H1 (cell line): Measurements from ENCODE around the gene MXRA8. TPM values are rescaled to one million over a fixed set of nuclear protein-coding genes. Genes with fewer than 3 reads are reported as not detected.

Source experiments
- JUND ChIP-seq: IDR thresholded peaks from 2 replicates; pipeline ENCODE4 v1.6.1; 2011; ENCODE audit warnings: mild to moderate bottlenecking, improper control_type of control experiment, low read length
- PHF8 ChIP-seq: fragments of 200-600 bp; sonication (generic); conservative IDR thresholded peaks from 2 replicates; pipeline ENCODE4 v1.7.1; 2012; ENCODE audit warnings: low read depth, mild to moderate bottlenecking, inconsistent platforms, low read length, moderate library complexity
- POU5F1 ChIP-seq: IDR thresholded peaks from 2 replicates; pipeline ENCODE4 v1.6.1; 2011; ENCODE audit warnings: low read depth, mild to moderate bottlenecking, low read length, moderate library complexity
- RNF2 ChIP-seq: fragments of 200-900, 300-1000 bp; sonication (generic); IDR thresholded peaks from 2 replicates; pipeline ENCODE4 v1.7.1; 2016; ENCODE audit warnings: borderline replicate concordance, low read depth, mild to moderate bottlenecking, antibody characterized with exemption, low read length; ENCODE audit not compliant: poor library complexity, severe bottlenecking; ENCODE audit errors: missing control alignments
- TBP ChIP-seq: IDR thresholded peaks from 2 replicates; pipeline ENCODE4 v1.6.1; 2011; ENCODE audit warnings: low read depth, low read length, improper control_type of control experiment
- polyA plus RNA-seq, 7 experiments: library from polyadenylated mRNA; depleted of rRNA in 3 of 7; stranded (reverse) in 5 of 7; unstranded in 2 of 7; fragments of >200 nt in 5 of 7; fragments of 200-250 nt in 2 of 7; gene quantifications; 1 replicate in 5 of 7; 2 replicates in 1 of 7; 4 replicates in 1 of 7; pipeline versions ENCODE4 v1.2.1 to v1.2.3, GENCODE V29; 2011 to 2013; ENCODE audit warnings: missing spikeins in 2 of 7, mixed read lengths in 2 of 7
- total RNA-seq: library from RNA; stranded (reverse); fragmentation: NEBNext Ultra II Directional; extraction: Animal tissue kit (Norgen Biotek cat#: 25700); gene quantifications from 2 replicates; pipeline ENCODE4 v1.2.1, GENCODE V29; 2021
- TF ChIP-seq, protein P1 (sequence below), 3 experiments: IDR thresholded peaks; 1 replicate in 2 of 3; 2 replicates in 1 of 3; pipeline versions ENCODE4 v1.5.1 to v1.6.1; 2011; ENCODE audit warnings: low read length in 3 of 3, mild to moderate bottlenecking in 3 of 3, inconsistent platforms in 2 of 3, low read depth in 1 of 3, moderate library complexity in 1 of 3; ENCODE audit not compliant: insufficient read depth in 1 of 3; ENCODE audit errors: control extremely low read depth in 1 of 3
- TF ChIP-seq, protein P2 (sequence below): IDR thresholded peaks from 2 replicates; pipeline ENCODE4 v1.6.1; 2011; ENCODE audit warnings: low read depth, mild to moderate bottlenecking, low read length; ENCODE audit not compliant: insufficient read depth

MXRA8 gene
- total and polyA plus RNA-seq, 2 of the 8 experiments (the other 6 are each of a cell fraction or from before 2014, with no cell fraction given): 10.5 to 17.2 TPM

DNA sequence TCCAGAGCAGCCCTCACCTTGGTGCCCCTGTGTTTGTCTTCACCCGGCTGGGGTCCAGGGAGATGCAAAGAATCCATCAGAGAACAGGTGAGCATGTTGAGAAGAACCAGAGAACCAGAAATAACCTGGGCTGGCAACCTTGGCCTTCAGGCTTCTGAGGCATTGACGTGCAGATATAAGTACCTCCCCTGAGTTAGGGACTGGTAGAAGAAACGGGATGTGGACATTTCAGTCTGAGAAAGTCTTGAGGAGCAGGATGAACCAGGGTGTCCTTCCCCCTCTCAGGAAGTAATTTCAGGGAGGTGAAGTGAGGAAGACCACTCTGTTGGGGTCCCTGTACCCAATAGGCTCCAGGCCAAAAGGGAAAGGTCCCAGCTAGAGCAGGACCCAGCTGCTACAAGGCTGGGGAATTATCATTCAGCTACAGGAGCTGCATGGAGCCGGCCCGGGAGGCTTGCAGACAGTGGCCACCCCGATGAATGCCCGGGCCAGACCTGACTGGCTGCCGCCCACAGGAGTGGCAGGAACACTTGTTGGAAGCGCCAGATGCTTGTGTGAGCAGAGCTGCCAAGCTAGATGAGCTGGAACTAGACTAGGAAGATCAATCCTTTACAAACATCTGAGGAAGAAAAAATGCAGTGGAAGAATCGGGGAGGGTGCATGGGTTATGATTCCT is 18.3 kb upstream of the MXRA8 start (continued):
- TF ChIP-seq, protein P1, sequence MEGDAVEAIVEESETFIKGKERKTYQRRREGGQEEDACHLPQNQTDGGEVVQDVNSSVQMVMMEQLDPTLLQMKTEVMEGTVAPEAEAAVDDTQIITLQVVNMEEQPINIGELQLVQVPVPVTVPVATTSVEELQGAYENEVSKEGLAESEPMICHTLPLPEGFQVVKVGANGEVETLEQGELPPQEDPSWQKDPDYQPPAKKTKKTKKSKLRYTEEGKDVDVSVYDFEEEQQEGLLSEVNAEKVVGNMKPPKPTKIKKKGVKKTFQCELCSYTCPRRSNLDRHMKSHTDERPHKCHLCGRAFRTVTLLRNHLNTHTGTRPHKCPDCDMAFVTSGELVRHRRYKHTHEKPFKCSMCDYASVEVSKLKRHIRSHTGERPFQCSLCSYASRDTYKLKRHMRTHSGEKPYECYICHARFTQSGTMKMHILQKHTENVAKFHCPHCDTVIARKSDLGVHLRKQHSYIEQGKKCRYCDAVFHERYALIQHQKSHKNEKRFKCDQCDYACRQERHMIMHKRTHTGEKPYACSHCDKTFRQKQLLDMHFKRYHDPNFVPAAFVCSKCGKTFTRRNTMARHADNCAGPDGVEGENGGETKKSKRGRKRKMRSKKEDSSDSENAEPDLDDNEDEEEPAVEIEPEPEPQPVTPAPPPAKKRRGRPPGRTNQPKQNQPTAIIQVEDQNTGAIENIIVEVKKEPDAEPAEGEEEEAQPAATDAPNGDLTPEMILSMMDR (IDR thresholded peaks at IDR 0.05; ENCODE audit: control extremely low read depth in 1 of 3, insufficient read depth in 1 of 3, low read depth in 1 of 3, low read length in 3 of 3): no peak
- TF ChIP-seq TBP (no peak), PHF8 (no peak), RNF2 (no peak), POU5F1 (no peak), JUND (no peak)
- TF ChIP-seq, protein P2, sequence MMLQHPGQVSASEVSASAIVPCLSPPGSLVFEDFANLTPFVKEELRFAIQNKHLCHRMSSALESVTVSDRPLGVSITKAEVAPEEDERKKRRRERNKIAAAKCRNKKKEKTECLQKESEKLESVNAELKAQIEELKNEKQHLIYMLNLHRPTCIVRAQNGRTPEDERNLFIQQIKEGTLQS: no peak
